Gastroesophageal sphincter (tissue), 3 donors: ENCODE measurements around the gene BTRC.

Experiments used
- CTCF ChIP-seq, 4 experiments: fragments of 200-600 bp in 2 of 4; fragments of 450-650 bp in 2 of 4; sonication (generic) in 1 of 4; IDR thresholded peaks; one replicate each; pipeline ENCODE4 v1.5.1; 2017 to 2019; ENCODE audit warnings: antibody characterized with exemption in 4 of 4, mild to moderate bottlenecking in 2 of 4, moderate library complexity in 2 of 4
- POLR2AphosphoS5 ChIP-seq: sonication (generic); formaldehyde crosslinking; IDR thresholded peaks from one replicate; pipeline ENCODE4 v1.6.1; 2017; ENCODE audit warnings: antibody characterized with exemption

GRCh38 chr10:101561068-101561915 lies 207.3 kb downstream of the BTRC start:
- TF ChIP-seq CTCF (IDR thresholded peaks at IDR 0.05): no peak
- no peak for TF ChIP-seq POLR2AphosphoS5
